GM12801 (cell line): ENCODE measurements around the gene PHKB.

Experiments
- CTCF ChIP-seq: IDR thresholded peaks from one replicate; pipeline ENCODE4 v1.5.1; 2011; ENCODE audit warnings: control low read depth; ENCODE audit not compliant: insufficient read length; ENCODE audit errors: extremely low read depth

Gene PHKB

GRCh38 chr16:47631131-47631530, 170.0 kb downstream of the PHKB start:
- no peak for TF ChIP-seq CTCF

- TF ChIP-seq CTCF: no peak
These were observed 173.0 kb downstream of the PHKB start for GRCh38 chr16:47634126-47634525.

- TF ChIP-seq CTCF: no peak
These were observed 173.6 kb downstream of the PHKB start for GRCh38 chr16:47634727-47635126.

- no peak for TF ChIP-seq CTCF
These were observed 175.5 kb downstream of the PHKB start for GRCh38 chr16:47636501-47637099.

GRCh38 chr16:47638175-47638574, 177.0 kb downstream of the PHKB start:
- TF ChIP-seq CTCF: no peak

- TF ChIP-seq CTCF: no peak
These were observed 179.5 kb downstream of the PHKB start for GRCh38 chr16:47640661-47641060.

GRCh38 chr16:47643323-47644000, 182.3 kb downstream of the PHKB start:
- no peak for TF ChIP-seq CTCF
